ENCODE measurements around the gene STK16. TPM values are rescaled to one million over a fixed set of nuclear protein-coding genes. Genes with fewer than 3 reads are reported as not detected.
"Not testable (repeated sequence)": the region's sequence is repeated elsewhere in the genome, so short reads cannot be mapped to it uniquely, and the experiment has no call there.

Gene STK16
- polyA plus RNA-seq: 10 to 100 TPM; 20.4 to 33.3 TPM

GRCh38 chr2:219245148-219245898 is at the start of gene STK16, which contains the start of gene GLB1L:
Gene STK16 (plus strand): TSS chr2:219245479. CDS start chr2:219246000, 521 bp downstream.
Gene GLB1L (minus strand): TSS chr2:219245444. CDS start chr2:219243573, 1,871 bp downstream.
- 0% methylated on average over 45 to 46 of the region's 46 CpGs for WGBS, 2 donors
- H3K36me3 ChIP-seq (ENCODE audit: control insufficient read depth in 2 of 2, insufficient read depth in 2 of 2, low read length in 1 of 2): peaks cover 7 to 10% of the 10 kb centered on the region in 2 donors
- peak within 1 kb of the TSS; percentile 91 to 96 for H3K27ac ChIP-seq (ENCODE audit: low read depth in 2 of 2, low read length in 1 of 2)
- no peaks in the 10 kb centered on the region for H3K27me3 ChIP-seq (ENCODE audit: control insufficient read depth in 1 of 2, insufficient read depth in 2 of 2, low read length in 2 of 2)
- peaks cover 9 to 23% of the 10 kb centered on the region in 2 donors for H3K4me1 ChIP-seq (ENCODE audit: control insufficient read depth in 2 of 2, insufficient read depth in 2 of 2, low read length in 1 of 2)
- no peaks in the 10 kb centered on the region for H3K9me3 ChIP-seq (ENCODE audit: control insufficient read depth in 2 of 2, insufficient read depth in 1 of 2, low read depth in 1 of 2, low read length in 1 of 2)
- peak within 1 kb of the TSS; percentile 81 to 93 for H3K4me3 ChIP-seq (ENCODE audit: low read depth in 1 of 2, low read length in 2 of 2)

- Histone ChIP-seq H3K27ac (ENCODE audit: low read depth in 2 of 2, low read length in 1 of 2) (no peak overlapping the region), H3K36me3 (ENCODE audit: control insufficient read depth in 2 of 2, insufficient read depth in 2 of 2, low read length in 1 of 2) (no peaks in the 10 kb centered on the region), H3K27me3 (ENCODE audit: control insufficient read depth in 1 of 2, insufficient read depth in 2 of 2, low read length in 2 of 2) (no peaks in the 10 kb centered on the region), H3K9me3 (ENCODE audit: control insufficient read depth in 2 of 2, insufficient read depth in 1 of 2, low read depth in 1 of 2, low read length in 1 of 2) (no peaks in the 10 kb centered on the region), H3K4me3 (ENCODE audit: low read depth in 1 of 2, low read length in 2 of 2) (no peak overlapping the region), H3K4me1 (ENCODE audit: control insufficient read depth in 2 of 2, insufficient read depth in 2 of 2, low read length in 1 of 2) (no peaks in the 10 kb centered on the region)
- 93 to 97% methylated on average over 1 of the region's 1 CpG for WGBS, 2 donors
These were observed 47.9 kb upstream of the STK16 start for GRCh38 chr2:219197388-219197787.

DNA sequence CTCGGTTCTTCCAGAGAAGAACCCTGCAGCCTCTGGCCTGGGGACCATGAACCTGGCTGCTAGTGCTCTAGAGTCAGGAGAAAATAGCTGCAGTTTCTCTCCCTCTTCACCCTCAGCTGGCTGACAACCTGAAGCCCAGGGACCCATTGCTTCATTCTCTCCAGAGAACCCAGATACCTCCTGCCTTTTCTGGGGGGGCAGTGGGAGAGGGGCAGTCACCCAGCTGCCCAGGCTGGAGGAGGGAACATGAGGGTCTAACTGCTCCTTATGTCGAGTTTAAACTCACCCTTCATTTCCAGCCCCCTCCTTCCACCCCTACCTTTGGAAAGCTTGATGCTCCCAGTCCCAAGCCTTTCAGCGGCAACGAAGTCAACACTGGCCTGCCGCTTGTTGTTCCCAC is 46.3 kb upstream of the STK16 start:
- Histone ChIP-seq H3K4me1 (ENCODE audit: control insufficient read depth in 2 of 2, insufficient read depth in 2 of 2, low read length in 1 of 2) (no peaks in the 10 kb centered on the region), H3K27me3 (ENCODE audit: control insufficient read depth in 1 of 2, insufficient read depth in 2 of 2, low read length in 2 of 2) (no peaks in the 10 kb centered on the region), H3K4me3 (ENCODE audit: low read depth in 1 of 2, low read length in 2 of 2) (no peak overlapping the region), H3K36me3 (ENCODE audit: control insufficient read depth in 2 of 2, insufficient read depth in 2 of 2, low read length in 1 of 2) (no peaks in the 10 kb centered on the region), H3K27ac (ENCODE audit: low read depth in 2 of 2, low read length in 1 of 2) (no peak overlapping the region), H3K9me3 (ENCODE audit: control insufficient read depth in 2 of 2, insufficient read depth in 1 of 2, low read depth in 1 of 2, low read length in 1 of 2) (no peaks in the 10 kb centered on the region)
- 75 to 79% methylated on average over 5 of the region's 5 CpGs for WGBS, 2 donors

DNA sequence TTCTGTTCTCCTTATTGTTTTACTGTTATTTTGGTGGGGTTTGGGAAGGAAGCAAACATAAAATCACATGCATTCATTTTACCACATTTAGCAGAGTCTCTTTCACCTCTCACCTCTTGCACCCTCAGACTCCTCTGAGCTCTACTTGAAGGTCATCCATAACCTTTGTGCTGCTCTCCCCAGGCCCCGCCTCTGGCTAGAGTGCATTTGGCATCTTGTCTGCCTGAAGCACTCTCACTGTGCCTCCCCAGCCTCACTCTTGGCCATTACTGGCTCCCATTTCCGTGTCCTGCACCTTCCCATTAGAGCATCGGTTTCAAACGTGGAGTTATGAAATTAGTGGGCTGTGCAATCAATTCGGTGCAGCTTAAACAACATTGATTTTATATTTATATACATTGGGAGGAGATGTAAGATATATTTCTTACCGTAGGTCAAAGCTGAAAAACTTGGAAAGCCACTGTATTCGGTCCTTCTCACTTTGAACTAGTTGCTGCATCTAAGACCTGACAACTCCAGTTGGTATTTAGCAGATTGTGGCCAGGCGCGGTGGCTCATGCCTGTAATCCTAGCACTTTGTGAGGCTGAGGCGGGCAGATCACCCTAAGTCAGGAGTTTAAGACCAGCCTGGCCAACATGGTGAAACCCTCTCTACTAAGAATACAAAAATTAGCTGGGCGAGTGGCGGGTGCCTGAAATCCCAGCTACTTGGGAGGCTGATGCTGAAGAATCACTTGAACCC is 45.6 kb upstream of the STK16 start:
- 84 to 86% methylated on average over 12 of the region's 12 CpGs for WGBS, 2 donors
- H3K36me3 ChIP-seq (ENCODE audit: control insufficient read depth in 2 of 2, insufficient read depth in 2 of 2, low read length in 1 of 2): no peaks in the 10 kb centered on the region
- H3K4me1 ChIP-seq (ENCODE audit: control insufficient read depth in 2 of 2, insufficient read depth in 2 of 2, low read length in 1 of 2): no peaks in the 10 kb centered on the region
- no peaks in the 10 kb centered on the region for H3K9me3 ChIP-seq (ENCODE audit: control insufficient read depth in 2 of 2, insufficient read depth in 1 of 2, low read depth in 1 of 2, low read length in 1 of 2)
- H3K27ac ChIP-seq (ENCODE audit: low read depth in 2 of 2, low read length in 1 of 2): no peak overlapping the region
- no peaks in the 10 kb centered on the region for H3K27me3 ChIP-seq (ENCODE audit: control insufficient read depth in 1 of 2, insufficient read depth in 2 of 2, low read length in 2 of 2)
- H3K4me3 ChIP-seq (ENCODE audit: low read depth in 1 of 2, low read length in 2 of 2): no peak overlapping the region

DNA sequence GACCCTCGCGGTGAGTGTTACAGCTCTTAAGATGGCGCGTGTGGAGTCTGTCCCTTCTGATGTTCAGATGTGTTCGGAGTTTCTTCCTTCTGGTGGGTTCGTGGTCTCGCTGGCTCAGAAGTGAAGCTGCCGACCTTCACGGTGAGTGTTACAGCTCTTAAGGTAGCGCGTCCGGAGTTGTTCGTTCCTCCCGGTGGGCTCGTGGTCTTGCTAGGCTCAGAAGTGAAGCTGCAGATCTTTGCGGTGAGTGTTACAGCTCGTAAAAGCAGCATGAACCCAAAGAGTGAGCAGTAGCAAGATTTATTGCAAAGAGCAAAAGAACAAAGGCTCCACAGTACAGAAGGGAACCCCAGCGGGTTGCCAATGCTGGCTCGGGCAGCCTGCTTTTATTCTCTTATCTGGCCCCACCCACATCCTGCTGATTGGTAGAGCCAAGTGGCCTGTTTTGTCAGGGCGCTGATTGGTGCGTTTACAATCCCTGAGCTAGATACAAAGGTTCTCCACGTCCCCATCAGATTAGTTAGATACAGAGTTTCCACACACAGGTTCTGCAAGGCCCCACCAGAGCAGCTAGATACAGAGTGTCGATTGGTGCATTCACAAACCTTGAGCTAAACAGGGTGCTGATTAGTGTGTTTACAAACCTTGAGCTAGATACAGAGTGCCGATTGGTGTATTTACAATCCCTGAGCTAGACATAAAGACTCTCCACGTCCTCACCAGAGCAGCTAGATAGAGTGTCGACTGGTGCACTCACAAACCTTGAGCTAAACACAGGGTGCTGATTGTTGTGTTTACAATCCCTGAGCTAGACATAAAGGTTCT is 44.6 kb upstream of the STK16 start:
- H3K4me3 ChIP-seq (ENCODE audit: low read depth in 1 of 2, low read length in 2 of 2); H3K27me3 ChIP-seq (ENCODE audit: control insufficient read depth in 1 of 2, insufficient read depth in 2 of 2, low read length in 2 of 2); H3K27ac ChIP-seq (ENCODE audit: low read depth in 2 of 2, low read length in 1 of 2); H3K9me3 ChIP-seq (ENCODE audit: control insufficient read depth in 2 of 2, insufficient read depth in 1 of 2, low read depth in 1 of 2, low read length in 1 of 2); H3K4me1 ChIP-seq (ENCODE audit: control insufficient read depth in 2 of 2, insufficient read depth in 2 of 2, low read length in 1 of 2); H3K36me3 ChIP-seq (ENCODE audit: control insufficient read depth in 2 of 2, insufficient read depth in 2 of 2, low read length in 1 of 2): not testable (repeated sequence)
- 77 to 81% methylated on average over 24 to 25 of the region's 26 CpGs for WGBS, 2 donors

DNA sequence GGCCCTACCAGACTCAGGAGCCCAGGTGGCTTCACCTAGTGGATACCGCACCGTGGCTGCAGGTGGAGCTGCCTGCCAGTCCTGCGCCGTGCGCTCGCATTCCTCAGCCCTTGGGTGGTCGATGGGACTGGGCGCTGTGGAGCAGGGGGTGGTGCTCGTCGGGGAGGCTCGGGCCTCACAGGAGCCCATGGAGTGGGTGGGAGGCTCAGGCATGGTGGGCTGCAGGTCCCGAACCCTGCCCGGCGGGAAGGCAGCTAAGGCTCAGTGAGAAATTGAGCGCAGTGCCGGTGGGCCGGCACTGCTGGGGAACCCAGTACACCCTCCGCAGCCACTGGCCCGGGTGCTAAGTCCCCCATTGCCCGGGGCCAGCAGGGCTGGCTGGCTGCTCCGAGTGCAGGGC is 43.9 kb upstream of the STK16 start:
- H3K4me1 ChIP-seq (ENCODE audit: control insufficient read depth in 2 of 2, insufficient read depth in 2 of 2, low read length in 1 of 2); H3K4me3 ChIP-seq (ENCODE audit: low read depth in 1 of 2, low read length in 2 of 2); H3K27me3 ChIP-seq (ENCODE audit: control insufficient read depth in 1 of 2, insufficient read depth in 2 of 2, low read length in 2 of 2); H3K27ac ChIP-seq (ENCODE audit: low read depth in 2 of 2, low read length in 1 of 2); H3K9me3 ChIP-seq (ENCODE audit: control insufficient read depth in 2 of 2, insufficient read depth in 1 of 2, low read depth in 1 of 2, low read length in 1 of 2); H3K36me3 ChIP-seq (ENCODE audit: control insufficient read depth in 2 of 2, insufficient read depth in 2 of 2, low read length in 1 of 2): not testable (repeated sequence)
- WGBS, 2 donors: 86 to 89% methylated on average over 14 to 21 of the region's 21 CpGs

- Histone ChIP-seq H3K9me3 (ENCODE audit: control insufficient read depth in 2 of 2, insufficient read depth in 1 of 2, low read depth in 1 of 2, low read length in 1 of 2) (no peaks in the 10 kb centered on the region), H3K27ac (ENCODE audit: low read depth in 2 of 2, low read length in 1 of 2) (no peak overlapping the region), H3K27me3 (ENCODE audit: control insufficient read depth in 1 of 2, insufficient read depth in 2 of 2, low read length in 2 of 2) (no peaks in the 10 kb centered on the region), H3K4me1 (ENCODE audit: control insufficient read depth in 2 of 2, insufficient read depth in 2 of 2, low read length in 1 of 2) (peaks cover 0 to 13% of the 10 kb centered on the region in 2 donors), H3K4me3 (ENCODE audit: low read depth in 1 of 2, low read length in 2 of 2) (no peak overlapping the region), H3K36me3 (ENCODE audit: control insufficient read depth in 2 of 2, insufficient read depth in 2 of 2, low read length in 1 of 2) (peaks cover 0 to 13% of the 10 kb centered on the region in 2 donors)
- WGBS, 2 donors: 92 to 93% methylated on average over 7 of the region's 7 CpGs
These were observed 40.7 kb upstream of the STK16 start for GRCh38 chr2:219204425-219205164.

DNA sequence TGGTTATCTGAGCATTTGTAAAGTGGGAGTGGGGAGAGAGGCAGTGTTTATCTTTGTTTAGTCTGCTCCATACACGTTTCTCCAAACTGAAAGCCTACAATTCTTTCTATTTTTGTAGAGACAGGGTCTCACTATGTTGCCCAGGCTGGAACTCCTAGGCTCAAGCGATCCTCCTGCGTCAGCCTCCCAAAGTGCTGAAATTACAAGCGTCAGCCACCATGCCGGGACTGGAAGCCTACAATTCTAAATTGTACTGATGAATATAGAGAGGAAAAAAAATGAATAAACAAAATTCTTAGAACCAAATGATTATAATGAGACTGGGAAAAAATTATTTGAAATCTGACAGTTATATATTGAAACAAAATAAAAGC is 40.1 kb upstream of the STK16 start:
- peaks cover 0 to 17% of the 10 kb centered on the region in 2 donors for H3K36me3 ChIP-seq (ENCODE audit: control insufficient read depth in 2 of 2, insufficient read depth in 2 of 2, low read length in 1 of 2)
- no peaks in the 10 kb centered on the region for H3K9me3 ChIP-seq (ENCODE audit: control insufficient read depth in 2 of 2, insufficient read depth in 1 of 2, low read depth in 1 of 2, low read length in 1 of 2)
- H3K27me3 ChIP-seq (ENCODE audit: control insufficient read depth in 1 of 2, insufficient read depth in 2 of 2, low read length in 2 of 2): no peaks in the 10 kb centered on the region
- no peak overlapping the region for H3K27ac ChIP-seq (ENCODE audit: low read depth in 2 of 2, low read length in 1 of 2)
- WGBS, 2 donors: 85 to 86% methylated on average over 5 of the region's 5 CpGs
- peaks cover 0 to 13% of the 10 kb centered on the region in 2 donors for H3K4me1 ChIP-seq (ENCODE audit: control insufficient read depth in 2 of 2, insufficient read depth in 2 of 2, low read length in 1 of 2)
- H3K4me3 ChIP-seq (ENCODE audit: low read depth in 1 of 2, low read length in 2 of 2): no peak overlapping the region

DNA sequence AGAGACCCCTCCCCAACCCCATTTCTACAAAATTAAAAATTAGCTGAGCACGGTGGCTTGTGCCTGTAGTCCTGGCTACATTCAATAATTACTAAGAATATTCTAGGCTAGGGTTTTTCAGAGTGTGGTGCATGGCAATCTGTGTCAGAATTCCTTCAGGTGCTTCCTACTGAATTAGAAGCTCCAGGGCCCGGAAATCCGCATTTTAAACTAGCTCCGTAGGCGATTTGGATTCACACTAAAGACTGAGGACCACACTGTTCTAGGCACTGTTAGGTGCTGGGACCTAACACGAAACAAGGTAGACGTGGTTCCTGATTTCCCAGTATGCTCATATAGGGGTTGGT is 39.3 kb upstream of the STK16 start:
- peak overlapping the region; percentile 71 to 75 for H3K4me3 ChIP-seq (ENCODE audit: low read depth in 1 of 2, low read length in 2 of 2)
- no peaks in the 10 kb centered on the region for H3K27me3 ChIP-seq (ENCODE audit: control insufficient read depth in 1 of 2, insufficient read depth in 2 of 2, low read length in 2 of 2)
- H3K4me1 ChIP-seq (ENCODE audit: control insufficient read depth in 2 of 2, insufficient read depth in 2 of 2, low read length in 1 of 2): peaks cover 0 to 13% of the 10 kb centered on the region in 2 donors
- peaks cover 4 to 25% of the 10 kb centered on the region in 2 donors for H3K36me3 ChIP-seq (ENCODE audit: control insufficient read depth in 2 of 2, insufficient read depth in 2 of 2, low read length in 1 of 2)
- H3K9me3 ChIP-seq (ENCODE audit: control insufficient read depth in 2 of 2, insufficient read depth in 1 of 2, low read depth in 1 of 2, low read length in 1 of 2): no peaks in the 10 kb centered on the region
- WGBS, 2 donors: 15 to 16% methylated on average over 7 of the region's 7 CpGs
- peak overlapping the region; percentile 98 for H3K27ac ChIP-seq (ENCODE audit: low read depth in 2 of 2, low read length in 1 of 2)
